Fibroblast of lung (primary cell): Measurements from ENCODE around the gene MTR. TPM values are rescaled to one million over a fixed set of nuclear protein-coding genes. Genes with fewer than 3 reads are reported as not detected.
"Not testable (repeated sequence)": the region's sequence is repeated elsewhere in the genome, so short reads cannot be mapped to it uniquely, and the experiment has no call there.

Experiments used
- DNase-seq, 2 donors: peaks; one replicate each; pipeline versions ENCODE4 v3.0.0 to v3.0.0-alpha.2; 2010; ENCODE audit warnings: low read depth in 2 of 2
- H2AFZ ChIP-seq: 2 replicates; pipeline ENCODE4 v1.5.1; 2012; ENCODE audit warnings: low read length, control low read depth, inconsistent platforms
- H3K27ac ChIP-seq: 2 replicates; pipeline ENCODE4 v1.5.1; 2011; ENCODE audit warnings: low read length, control low read depth; ENCODE audit not compliant: insufficient read depth
- H3K27me3 ChIP-seq: 2 replicates; pipeline ENCODE4 v1.5.1; 2011; ENCODE audit warnings: mild to moderate bottlenecking, low read length; ENCODE audit not compliant: control insufficient read depth, insufficient read depth
- H3K36me3 ChIP-seq: 2 replicates; pipeline ENCODE4 v1.5.1; 2011; ENCODE audit warnings: low read length; ENCODE audit not compliant: control insufficient read depth, insufficient read depth
- H3K4me1 ChIP-seq: 2 replicates; pipeline ENCODE4 v1.5.1; 2011; ENCODE audit warnings: low read length; ENCODE audit not compliant: control insufficient read depth, insufficient read depth; ENCODE audit errors: extremely low read depth
- H3K4me2 ChIP-seq: 2 replicates; pipeline ENCODE4 v1.5.1; 2011; ENCODE audit warnings: low read length, control low read depth; ENCODE audit not compliant: insufficient read depth; ENCODE audit errors: extremely low read depth
- H3K4me3 ChIP-seq, 4 experiments: fragments of 200-600 bp in 1 of 4; sonication (generic) in 1 of 4; replicated peaks in 1 of 4; 2 replicates each; pipeline ENCODE4 v1.5.1; 2011 to 2016; ENCODE audit warnings: low read length in 4 of 4, low read depth in 3 of 4, mild to moderate bottlenecking in 3 of 4, control low read depth in 2 of 4, inconsistent platforms in 1 of 4, mixed read lengths in 1 of 4; ENCODE audit not compliant: insufficient read depth in 1 of 4; ENCODE audit errors: control extremely low read depth in 1 of 4
- H3K79me2 ChIP-seq: 2 replicates; pipeline ENCODE4 v1.5.1; 2012; ENCODE audit warnings: mild to moderate bottlenecking, low read length, inconsistent platforms; ENCODE audit not compliant: control insufficient read depth, insufficient read depth
- H3K9ac ChIP-seq: 2 replicates; pipeline ENCODE4 v1.5.1; 2011; ENCODE audit warnings: mild to moderate bottlenecking, low read length, control low read depth; ENCODE audit not compliant: insufficient read depth
- H3K9me3 ChIP-seq: 2 replicates; pipeline ENCODE4 v1.5.1; 2012; ENCODE audit warnings: low read depth, low read length; ENCODE audit not compliant: control insufficient read depth, insufficient read depth
- H4K20me1 ChIP-seq: 2 replicates; pipeline ENCODE4 v1.5.1; 2011; ENCODE audit warnings: low read length; ENCODE audit not compliant: control insufficient read depth, insufficient read depth; ENCODE audit errors: extremely low read depth
- CTCF ChIP-seq, 2 donors: IDR thresholded peaks in 1 of 2; conservative IDR thresholded peaks in 1 of 2; 1 replicate in 1 of 2; 2 replicates in 1 of 2; pipeline ENCODE4 v1.5.1; 2011 to 2012; ENCODE audit warnings: low read length in 2 of 2, control low read depth in 1 of 2, inconsistent platforms in 1 of 2, low read depth in 1 of 2, mild to moderate bottlenecking in 1 of 2
- EZH2 ChIP-seq: IDR thresholded peaks from 2 replicates; pipeline ENCODE4 v1.5.1; 2012; ENCODE audit warnings: low read length, control low read depth, mild to moderate bottlenecking; ENCODE audit errors: missing control alignments
- polyA plus RNA-seq, 2 donors: library from polyadenylated mRNA; depleted of rRNA in 1 of 2; stranded (reverse) in 1 of 2; unstranded in 1 of 2; fragments of >200 nt; gene quantifications; 2 replicates each; pipeline ENCODE4 v1.2.1, GENCODE V29; 2011 to 2012; ENCODE audit warnings: missing spikeins in 1 of 2
- total RNA-seq: library from RNA; depleted of rRNA; stranded (reverse); fragments of >200 nt; gene quantifications from 2 replicates; pipeline ENCODE4 v1.2.1, GENCODE V29; 2014

Gene MTR
- total and polyA plus RNA-seq, 2 donors (not counting 1 experiment from before 2014, with no cell fraction given) = 20.0 to 32.2 TPM

- no peak overlapping the region for H3K9ac ChIP-seq
- H3K27me3 ChIP-seq = no peaks in the 10 kb centered on the region
- H2AFZ ChIP-seq = no peak overlapping the region
- H3K36me3 ChIP-seq = no peaks in the 10 kb centered on the region
- no peak overlapping the region for H3K4me2 ChIP-seq
- no peak overlapping the region for H3K27ac ChIP-seq
- peaks cover 4% of the 10 kb centered on the region for H3K4me1 ChIP-seq
- peak; percentile 91 to 94 for DNase-seq
- no peak overlapping the region for H3K4me3 ChIP-seq
- H4K20me1 ChIP-seq = no peaks in the 10 kb centered on the region
- no peaks in the 10 kb centered on the region for H3K79me2 ChIP-seq
- no peaks in the 10 kb centered on the region for H3K9me3 ChIP-seq
- no peak for TF ChIP-seq CTCF (conservative IDR thresholded peaks at IDR 0.05 in 1 of 2, IDR thresholded peaks at IDR 0.05 in 1 of 2; ENCODE audit: low read depth in 1 of 2, low read length in 2 of 2)
- TF ChIP-seq EZH2 = no peak
These were observed 110.0 kb downstream of the MTR start for GRCh38 chr1:236904892-236905741.

- Histone ChIP-seq H3K4me2 (no peak overlapping the region), H3K4me3 (no peak overlapping the region), H3K4me1 (peaks cover 4% of the 10 kb centered on the region), H3K27ac (no peak overlapping the region), H3K9ac (no peak overlapping the region), H2AFZ (no peak overlapping the region), H3K27me3 (no peaks in the 10 kb centered on the region), H3K9me3 (no peaks in the 10 kb centered on the region), H4K20me1 (no peaks in the 10 kb centered on the region), H3K36me3 (no peaks in the 10 kb centered on the region), H3K79me2 (no peaks in the 10 kb centered on the region)
- TF ChIP-seq CTCF (conservative IDR thresholded peaks at IDR 0.05 in 1 of 2, IDR thresholded peaks at IDR 0.05 in 1 of 2; ENCODE audit: low read depth in 1 of 2, low read length in 2 of 2) = no peak
- TF ChIP-seq EZH2 = no peak
- DNase-seq = no peak
These were observed 112.1 kb downstream of the MTR start for GRCh38 chr1:236907205-236907604.

GRCh38 chr1:236908669-236909068 lies 113.6 kb downstream of the MTR start:
- H3K27ac ChIP-seq = no peak overlapping the region
- H3K9ac ChIP-seq = no peak overlapping the region
- no peak overlapping the region for H3K4me2 ChIP-seq
- peaks cover 4% of the 10 kb centered on the region for H3K4me1 ChIP-seq
- TF ChIP-seq CTCF (conservative IDR thresholded peaks at IDR 0.05 in 1 of 2, IDR thresholded peaks at IDR 0.05 in 1 of 2; ENCODE audit: low read depth in 1 of 2, low read length in 2 of 2) = no peak
- TF ChIP-seq EZH2 = no peak
- H3K4me3 ChIP-seq = no peak overlapping the region
- H3K79me2 ChIP-seq = no peaks in the 10 kb centered on the region
- H4K20me1 ChIP-seq = no peaks in the 10 kb centered on the region
- no peak overlapping the region for H2AFZ ChIP-seq
- H3K9me3 ChIP-seq = no peaks in the 10 kb centered on the region
- no peaks in the 10 kb centered on the region for H3K27me3 ChIP-seq
- no peak for DNase-seq
- no peaks in the 10 kb centered on the region for H3K36me3 ChIP-seq

- not testable (repeated sequence) for H3K27ac ChIP-seq, H4K20me1 ChIP-seq, H3K27me3 ChIP-seq, H3K36me3 ChIP-seq, H3K9ac ChIP-seq, DNase-seq, H2AFZ ChIP-seq, H3K4me2 ChIP-seq, H3K79me2 ChIP-seq, H3K4me3 ChIP-seq, H3K9me3 ChIP-seq, H3K4me1 ChIP-seq
These were observed 116.0 kb downstream of the MTR start for GRCh38 chr1:236911047-236911446.
